B cell (primary cell): ENCODE results near the gene DCTN4. TPM values are rescaled to one million over a fixed set of nuclear protein-coding genes. Genes with fewer than 3 reads are reported as not detected.

Experiments
- ATAC-seq: fragments of 200-7000 bp; cut with Tn5 transposase; one replicate; pipeline ENCODE4 v1.10.0; 2021; ENCODE audit warnings: low read depth, mild to moderate bottlenecking, moderate number of reproducible peaks, moderate library complexity
- CTCF ChIA-PET: fragments of 350-600 bp; sonication (Branson Sonifier 250); formaldehyde crosslinking; loops from one replicate; lab custom pipeline; 2021; ENCODE audit warnings: antibody characterized with exemption, inconsistent platforms; lab: Charles Lee
- POLR2A ChIA-PET: fragments of 350-600 bp; sonication (Branson Sonifier 250); formaldehyde crosslinking; loops from one replicate; lab custom pipeline; 2021; ENCODE audit warnings: antibody characterized with exemption; lab: Charles Lee
- DNase-seq: peaks from one replicate; pipeline ENCODE4 v3.0.0; 2013
- H2AFZ ChIP-seq: 2 replicates; pipeline ENCODE4 v1.6.1; 2012; ENCODE audit warnings: mild to moderate bottlenecking, low read depth, low read length; ENCODE audit not compliant: insufficient read depth, poor library complexity, severe bottlenecking
- H3K27ac ChIP-seq, 2 donors: 1 replicate in 1 of 2; 2 replicates in 1 of 2; pipeline ENCODE4 v1.5.1; 2012 to 2013; ENCODE audit warnings: low read length in 2 of 2, mild to moderate bottlenecking in 2 of 2, moderate library complexity in 1 of 2
- H3K27me3 ChIP-seq, 4 experiments: fragments of 200-600 bp in 1 of 4; sonication (generic) in 1 of 4; replicated peaks in 1 of 4; 1 replicate in 2 of 4; 2 replicates in 2 of 4; pipeline versions ENCODE4 v1.6.1 to v1.7.0; 2013 to 2016; ENCODE audit warnings: low read length in 3 of 4, mild to moderate bottlenecking in 2 of 4, mixed read lengths in 1 of 4, moderate library complexity in 1 of 4; ENCODE audit not compliant: insufficient read depth in 4 of 4, control insufficient read depth in 3 of 4; ENCODE audit errors: control extremely low read depth in 1 of 4
- H3K36me3 ChIP-seq, 2 experiments: replicated peaks in 1 of 2; 1 replicate in 1 of 2; 2 replicates in 1 of 2; pipeline versions ENCODE4 v1.6.1 to v1.7.1; 2013; ENCODE audit warnings: low read length in 1 of 2; ENCODE audit not compliant: insufficient read depth in 2 of 2, control insufficient read depth in 1 of 2; ENCODE audit errors: control extremely low read depth in 1 of 2, extremely low read depth in 1 of 2
- H3K4me1 ChIP-seq, 2 donors: fragments of 200-600 bp in 1 of 2; sonication (generic) in 1 of 2; 1 replicate in 1 of 2; 2 replicates in 1 of 2; pipeline versions ENCODE4 v1.5.1 to v1.6.1; 2013 to 2017; ENCODE audit warnings: low read length in 2 of 2; ENCODE audit not compliant: control insufficient read depth in 2 of 2, insufficient read depth in 2 of 2
- H3K4me2 ChIP-seq: replicated peaks from 2 replicates; pipeline ENCODE3; 2012; ENCODE audit warnings: mild to moderate bottlenecking, low read depth, low read length; ENCODE audit not compliant: poor library complexity, severe bottlenecking
- H3K4me3 ChIP-seq, 5 experiments: fragments of 200-600 bp in 1 of 5; sonication (generic) in 1 of 5; 1 replicate in 3 of 5; 2 replicates in 2 of 5; pipeline versions ENCODE4 v1.5.1 to v1.7.0; 2011 to 2016; ENCODE audit warnings: low read length in 4 of 5, mild to moderate bottlenecking in 4 of 5, low read depth in 2 of 5, control low read depth in 1 of 5, moderate library complexity in 1 of 5; ENCODE audit not compliant: insufficient read depth in 1 of 5; ENCODE audit errors: control extremely low read depth in 1 of 5, extremely low read depth in 1 of 5
- H3K79me2 ChIP-seq: fragments of 200-600 bp; sonication (generic); one replicate; pipeline ENCODE4 v1.6.0; 2016; ENCODE audit warnings: low read length; ENCODE audit not compliant: control insufficient read depth, insufficient read depth
- H3K9ac ChIP-seq: fragments of 200-600 bp; sonication (generic); 2 replicates; pipeline ENCODE4 v1.6.1; 2017; ENCODE audit warnings: mild to moderate bottlenecking, low read length, moderate library complexity
- H3K9me3 ChIP-seq, 3 donors: one replicate each; pipeline versions ENCODE4 v1.6.1 to v1.7.1; 2013; ENCODE audit warnings: low read length in 2 of 3; ENCODE audit not compliant: control insufficient read depth in 2 of 3, insufficient read depth in 1 of 3; ENCODE audit errors: control extremely low read depth in 1 of 3
- H4K20me1 ChIP-seq: 2 replicates; pipeline ENCODE4 v1.6.0; 2012; ENCODE audit warnings: mild to moderate bottlenecking, low read length; ENCODE audit not compliant: insufficient read depth, control insufficient read depth, poor library complexity, severe bottlenecking
- H3K27ac Mint-ChIP-seq: one replicate; pipeline ENCODE4 v1.8.0; 2021; ENCODE audit warnings: mixed read lengths
- H3K27me3 Mint-ChIP-seq: one replicate; pipeline ENCODE4 v1.8.0; 2021; ENCODE audit warnings: mixed read lengths
- H3K4me1 Mint-ChIP-seq: one replicate; pipeline ENCODE4 v1.8.0; 2021; ENCODE audit warnings: mixed read lengths
- H3K4me3 Mint-ChIP-seq: one replicate; pipeline ENCODE4 v1.8.0; 2021; ENCODE audit warnings: mixed read lengths
- H3K9me3 Mint-ChIP-seq: one replicate; pipeline ENCODE4 v1.8.0; 2022; ENCODE audit warnings: mixed read lengths; ENCODE audit not compliant: insufficient read depth
- CTCF ChIP-seq: fragments of 200-600 bp; IDR thresholded peaks from one replicate; pipeline ENCODE4 v1.8.0; 2022; ENCODE audit warnings: antibody characterized with exemption, mild to moderate bottlenecking
- EZH2 ChIP-seq: IDR thresholded peaks from 2 replicates; pipeline ENCODE4 v1.6.1; 2012; ENCODE audit warnings: borderline replicate concordance, low read depth, mild to moderate bottlenecking, moderate library complexity, low read length; ENCODE audit not compliant: insufficient read depth, poor library complexity, severe bottlenecking
- WGBS: methylation state at CpG from one replicate; pipeline ENCODE4 v1.1.5; 2013; ENCODE audit warnings: missing lambda C conversion rate; ENCODE audit not compliant: insufficient coverage; 5-methylcytosine and 5-hydroxymethylcytosine counted together
- intact Hi-C: fragments of 100-400 bp; cut with micrococcal nuclease; formaldehyde crosslinking; loops from one replicate; pipeline ENCODE4 v1.10.0; 2022
- polyA plus RNA-seq: library from polyadenylated mRNA; depleted of rRNA; stranded (reverse); fragments of >200 nt; gene quantifications from 2 replicates; pipeline ENCODE4 v1.2.3, GENCODE V29; 2012
- total RNA-seq, 2 donors: library from RNA; stranded (reverse); fragments of 120-200 nt in 1 of 2; gene quantifications; 1 replicate in 1 of 2; 2 replicates in 1 of 2; pipeline versions ENCODE4 v1.2.3 to v1.2.4, GENCODE V29; 2013 to 2022

DCTN4 gene
- total and polyA plus RNA-seq, 2 donors (not counting 1 experiment from before 2014, with no cell fraction given) = 11.2 to 54.4 TPM

GRCh38 chr5:150672884-150673275 lies 85.9 kb downstream of the DCTN4 start:
- CTCF ChIA-PET = interaction anchor here (0.6 to 1.7 kb wide), 4 partner anchors 8 to 569 kb away, joined by 3 to 4 read pairs (median 3); no protein-coding TSS in a partner anchor

More at GRCh38 chr5:150672884-150673275, 85.9 kb downstream of the DCTN4 start:
- POLR2A ChIA-PET = no interaction called here
- Mint-ChIP-seq H3K9me3 (no peaks in the 10 kb centered on the region), H3K4me3 (peak overlapping the region; percentile 82), H3K4me1 (peaks cover 15% of the 10 kb centered on the region), H3K27ac (no peak overlapping the region), H3K27me3 (peaks cover 25% of the 10 kb centered on the region)
- H3K27me3 ChIP-seq = peaks cover 0 to 44% (median 23%) of the 10 kb centered on the region in 4 experiments
- H3K79me2 ChIP-seq = no peaks in the 10 kb centered on the region
- peak overlapping the region; percentile 89 for H3K4me2 ChIP-seq
- ATAC-seq (no peak), DNase-seq (no peak)
- no peaks in the 10 kb centered on the region for H4K20me1 ChIP-seq
- no peak overlapping the region for H3K27ac ChIP-seq
- H3K36me3 ChIP-seq = no peaks in the 10 kb centered on the region
- peak overlapping the region; percentile 49 for H3K9ac ChIP-seq
- TF ChIP-seq CTCF = no peak
- no peak for TF ChIP-seq EZH2
- peak overlapping the region in 2 of 5 experiments; percentile 47 to 55 for H3K4me3 ChIP-seq
- peaks cover 0 to 6% (median 0%) of the 10 kb centered on the region in 3 donors for H3K9me3 ChIP-seq
- intact Hi-C loops = no loop called here
- WGBS = 27% methylated on average over 1 of the region's 7 CpGs
- peaks cover 14 to 19% of the 10 kb centered on the region in 2 donors for H3K4me1 ChIP-seq
- peak overlapping the region; percentile 75 for H2AFZ ChIP-seq
